ENCODE data around the gene ASCC3. TPM values are rescaled to one million over a fixed set of nuclear protein-coding genes. Genes with fewer than 3 reads are reported as not detected.

Gene ASCC3
- polyA plus RNA-seq, 1 experiment: 56.0 TPM

DNA sequence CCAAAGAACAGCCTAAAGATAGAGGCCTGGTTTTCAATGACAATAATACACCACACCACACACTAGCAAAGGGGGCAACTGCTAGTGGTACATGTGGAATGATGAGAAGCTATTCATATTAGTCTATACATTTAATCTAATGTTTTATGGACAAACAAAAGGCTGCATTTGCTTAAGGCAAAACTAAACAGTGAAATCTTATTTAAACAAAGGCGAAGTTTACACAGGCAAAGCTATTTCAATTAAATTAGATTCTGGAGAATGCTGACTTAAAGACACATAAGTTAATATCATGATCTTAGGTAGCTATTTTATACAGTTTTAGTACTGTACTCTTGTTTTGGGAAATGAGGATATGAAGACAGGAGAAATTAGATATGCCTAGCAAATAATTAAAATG is 362.5 kb downstream of the ASCC3 start:
- DNase-seq (ENCODE audit: low read depth, low spot score): no peak
- ChIA-PET CTCF (interaction anchor here (0.7 to 0.9 kb wide), 3 partner anchors 402 to 651 kb away, joined by 3 read pairs; no protein-coding TSS in a partner anchor), POLR2A (no interaction called here)
- no peaks in the 10 kb centered on the region for H3K9me3 ChIP-seq (ENCODE audit: control insufficient read depth, insufficient read depth, low read length)
- no peak overlapping the region for H3K4me3 ChIP-seq (ENCODE audit: low read depth, low read length)
- H3K27ac ChIP-seq (ENCODE audit: low read depth, low read length): no peak overlapping the region
- TF ChIP-seq, protein P1, sequence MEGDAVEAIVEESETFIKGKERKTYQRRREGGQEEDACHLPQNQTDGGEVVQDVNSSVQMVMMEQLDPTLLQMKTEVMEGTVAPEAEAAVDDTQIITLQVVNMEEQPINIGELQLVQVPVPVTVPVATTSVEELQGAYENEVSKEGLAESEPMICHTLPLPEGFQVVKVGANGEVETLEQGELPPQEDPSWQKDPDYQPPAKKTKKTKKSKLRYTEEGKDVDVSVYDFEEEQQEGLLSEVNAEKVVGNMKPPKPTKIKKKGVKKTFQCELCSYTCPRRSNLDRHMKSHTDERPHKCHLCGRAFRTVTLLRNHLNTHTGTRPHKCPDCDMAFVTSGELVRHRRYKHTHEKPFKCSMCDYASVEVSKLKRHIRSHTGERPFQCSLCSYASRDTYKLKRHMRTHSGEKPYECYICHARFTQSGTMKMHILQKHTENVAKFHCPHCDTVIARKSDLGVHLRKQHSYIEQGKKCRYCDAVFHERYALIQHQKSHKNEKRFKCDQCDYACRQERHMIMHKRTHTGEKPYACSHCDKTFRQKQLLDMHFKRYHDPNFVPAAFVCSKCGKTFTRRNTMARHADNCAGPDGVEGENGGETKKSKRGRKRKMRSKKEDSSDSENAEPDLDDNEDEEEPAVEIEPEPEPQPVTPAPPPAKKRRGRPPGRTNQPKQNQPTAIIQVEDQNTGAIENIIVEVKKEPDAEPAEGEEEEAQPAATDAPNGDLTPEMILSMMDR (IDR thresholded peaks at IDR 0.05; ENCODE audit: low read depth, low read length): no peak
- no peaks in the 10 kb centered on the region for H3K27me3 ChIP-seq (ENCODE audit: control insufficient read depth, insufficient read depth, low read length)

DNA sequence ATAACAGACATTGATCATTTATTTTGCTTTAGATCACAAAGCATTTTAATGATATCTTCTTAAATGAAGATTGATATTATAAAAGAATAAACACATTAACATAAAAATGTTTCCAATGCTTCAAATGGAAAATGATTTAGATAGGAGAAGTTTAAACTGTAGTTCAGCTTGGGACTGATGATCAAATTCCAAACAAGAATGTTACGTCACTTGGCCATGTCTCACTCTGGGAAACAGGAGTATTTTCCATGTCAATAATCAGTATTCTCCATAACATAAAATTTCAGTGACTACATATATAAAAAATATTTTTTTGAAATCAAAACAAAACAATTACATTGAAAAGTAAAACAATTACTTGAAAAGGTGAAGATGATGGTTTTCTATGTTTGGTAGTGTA is 363.5 kb downstream of the ASCC3 start:
- H3K9me3 ChIP-seq (ENCODE audit: control insufficient read depth, insufficient read depth, low read length): no peaks in the 10 kb centered on the region
- H3K27me3 ChIP-seq (ENCODE audit: control insufficient read depth, insufficient read depth, low read length): no peaks in the 10 kb centered on the region
- no peak overlapping the region for H3K4me3 ChIP-seq (ENCODE audit: low read depth, low read length)
- DNase-seq (ENCODE audit: low read depth, low spot score): no peak
- ChIA-PET POLR2A (no interaction called here), CTCF (interaction anchor here (1.3 kb wide), 1 partner anchor 401 kb away, joined by 3 read pairs; no protein-coding TSS in a partner anchor)
- TF ChIP-seq, protein P1 (IDR thresholded peaks at IDR 0.05; ENCODE audit: low read depth, low read length): no peak
- H3K27ac ChIP-seq (ENCODE audit: low read depth, low read length): no peak overlapping the region

DNA sequence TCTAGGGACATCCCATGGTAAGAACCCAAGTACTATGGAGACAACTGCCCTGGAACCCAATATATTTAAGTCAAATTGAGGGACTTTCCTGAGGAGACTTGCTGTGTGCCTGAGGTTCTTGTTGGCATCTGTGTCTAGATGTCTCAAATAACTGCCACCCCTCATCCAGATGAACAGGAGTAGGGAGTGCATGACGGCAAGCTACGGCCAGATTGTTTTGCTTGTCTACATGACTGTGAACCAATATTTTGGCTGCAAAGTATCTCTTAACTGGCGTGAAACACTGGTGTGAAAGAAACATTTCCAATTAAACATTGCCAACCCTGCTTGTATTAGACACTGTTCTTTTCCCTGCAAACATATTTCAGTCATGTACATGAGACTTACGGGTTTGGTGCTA is 364.0 kb downstream of the ASCC3 start:
- CTCF ChIA-PET: interaction anchor here (1.3 kb wide), 1 partner anchor 401 kb away, joined by 3 read pairs; no protein-coding TSS in a partner anchor
- DNase-seq (ENCODE audit: low read depth, low spot score): no peak
- Histone ChIP-seq H3K4me3 (ENCODE audit: low read depth, low read length) (no peak overlapping the region), H3K27ac (ENCODE audit: low read depth, low read length) (no peak overlapping the region), H3K9me3 (ENCODE audit: control insufficient read depth, insufficient read depth, low read length) (no peaks in the 10 kb centered on the region), H3K27me3 (ENCODE audit: control insufficient read depth, insufficient read depth, low read length) (no peaks in the 10 kb centered on the region)
- POLR2A ChIA-PET: no interaction called here
- TF ChIP-seq, protein P1 (IDR thresholded peaks at IDR 0.05; ENCODE audit: low read depth, low read length): no peak

DNA sequence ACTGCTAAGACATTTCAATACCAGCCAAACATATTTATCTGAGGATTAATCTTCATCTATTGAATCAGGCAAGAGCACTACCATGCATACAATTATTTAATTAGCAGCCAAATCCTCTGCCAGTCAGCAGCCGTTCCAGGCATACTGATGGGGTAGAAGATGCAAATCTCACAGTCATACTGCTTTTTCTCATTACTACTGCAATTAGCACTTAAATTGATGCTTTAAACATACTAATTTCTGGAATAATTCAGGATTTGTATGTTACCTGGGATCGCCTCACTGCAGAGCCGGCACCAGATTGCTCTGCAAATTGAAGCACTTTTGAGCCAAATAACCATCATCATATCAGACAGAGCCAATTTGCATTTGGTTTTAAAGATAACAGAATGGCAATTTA is 366.5 kb downstream of the ASCC3 start:
- DNase-seq (ENCODE audit: low read depth, low spot score): no peak
- ChIA-PET CTCF (no interaction called here), POLR2A (no interaction called here)
- TF ChIP-seq, protein P1 (IDR thresholded peaks at IDR 0.05; ENCODE audit: low read depth, low read length): no peak
- no peak overlapping the region for H3K27ac ChIP-seq (ENCODE audit: low read depth, low read length)
- H3K4me3 ChIP-seq (ENCODE audit: low read depth, low read length): no peak overlapping the region
- no peaks in the 10 kb centered on the region for H3K27me3 ChIP-seq (ENCODE audit: control insufficient read depth, insufficient read depth, low read length)
- no peaks in the 10 kb centered on the region; the same call in 1 of the 2 replicates for H3K9me3 ChIP-seq (ENCODE audit: control insufficient read depth, insufficient read depth, low read length)

DNA sequence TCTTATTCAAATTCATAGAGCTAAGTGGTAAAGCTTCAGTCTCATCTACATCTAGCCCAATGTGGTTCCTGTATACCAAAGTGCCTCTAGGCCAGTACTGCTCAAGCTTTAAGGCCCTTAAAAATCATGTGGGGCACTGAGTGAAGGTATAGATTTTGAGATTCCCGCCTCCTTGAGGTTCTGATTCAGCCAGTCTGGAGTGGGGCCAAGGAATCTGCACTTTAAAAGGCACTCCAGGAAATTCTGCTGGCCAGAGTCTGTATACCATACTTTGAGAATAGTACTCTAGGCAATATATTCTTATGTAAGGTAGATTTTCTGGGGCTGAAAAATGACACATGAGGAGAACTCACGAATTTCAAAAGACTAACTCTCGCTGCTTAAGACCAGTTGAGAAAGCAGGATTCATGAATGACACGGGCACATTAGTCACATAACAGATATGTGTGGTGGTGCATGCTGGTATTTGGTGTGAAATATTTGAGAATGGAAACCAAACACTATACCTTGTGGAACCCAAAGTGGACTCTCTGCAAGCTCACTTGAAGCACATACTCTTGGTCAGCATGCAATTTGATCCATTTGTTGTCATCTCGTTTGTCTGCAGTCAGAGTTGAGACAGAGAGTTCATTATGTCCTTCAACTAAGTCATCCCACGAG is 368.8 kb downstream of the ASCC3 start:
- TF ChIP-seq, protein P1 (IDR thresholded peaks at IDR 0.05; ENCODE audit: low read depth, low read length): no peak
- H3K4me3 ChIP-seq (ENCODE audit: low read depth, low read length): no peak overlapping the region
- H3K9me3 ChIP-seq (ENCODE audit: control insufficient read depth, insufficient read depth, low read length): no peaks in the 10 kb centered on the region; the same call in 1 of the 2 replicates
- ChIA-PET POLR2A (no interaction called here), CTCF (no interaction called here)
- H3K27ac ChIP-seq (ENCODE audit: low read depth, low read length): no peak overlapping the region
- DNase-seq (ENCODE audit: low read depth, low spot score): no peak
- H3K27me3 ChIP-seq (ENCODE audit: control insufficient read depth, insufficient read depth, low read length): no peaks in the 10 kb centered on the region
